GM21515 (cell line): ENCODE data around the gene PAPPA.

Experiments
- ATAC-seq: cut with Tn5 transposase; IDR thresholded peaks from one replicate; pipeline ENCODE4 v1.9.1; 2021; ENCODE audit not compliant: unreplicated experiment

PAPPA gene

DNA sequence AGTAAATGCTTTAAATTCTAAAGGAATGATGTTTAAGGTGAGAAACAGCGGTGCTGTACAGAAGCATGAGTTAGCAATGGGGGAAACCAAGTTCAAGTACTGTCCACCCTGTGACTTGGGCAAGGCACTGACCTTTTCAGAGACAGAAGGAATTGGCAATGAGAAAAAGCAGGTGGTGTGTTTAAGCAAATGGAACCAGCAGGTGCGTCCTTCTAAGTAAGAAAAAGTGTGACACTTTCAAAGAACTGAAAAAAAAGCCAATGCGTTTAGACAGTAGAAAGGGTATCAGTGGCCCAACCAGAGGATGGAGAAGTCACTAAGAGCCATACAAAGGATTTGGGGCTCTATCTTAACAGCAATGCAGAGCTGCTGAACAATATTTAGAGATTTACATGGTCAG, 250.6 kb downstream of the PAPPA start:
- no peak for ATAC-seq

- ATAC-seq = no peak
Observed at GRCh38 chr9:116405321-116405720, 251.7 kb downstream of the PAPPA start.

- ATAC-seq = no peak
Observed at GRCh38 chr9:116406469-116406868, 252.9 kb downstream of the PAPPA start.

DNA sequence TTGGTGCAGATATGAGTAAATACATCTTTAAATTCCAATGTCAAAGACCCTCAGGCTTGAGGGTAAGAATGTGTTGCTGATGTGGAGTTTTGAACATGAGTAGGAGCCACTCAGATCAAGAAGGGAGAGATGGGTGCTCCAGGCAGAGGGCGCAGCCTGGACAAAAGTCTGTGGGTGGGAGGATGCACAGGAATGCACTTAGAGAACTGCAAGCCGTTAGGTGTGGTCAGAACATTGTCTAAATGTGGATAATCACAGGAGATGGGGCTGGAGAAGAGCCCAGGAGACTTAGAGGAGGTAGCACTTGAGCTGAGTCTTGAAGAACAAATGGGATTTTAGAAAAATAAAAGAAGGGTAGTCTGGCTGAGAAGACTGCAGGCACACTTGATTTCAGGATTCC, 255.5 kb downstream of the PAPPA start:
- no peak for ATAC-seq

GRCh38 chr9:116409638-116410037, 256.0 kb downstream of the PAPPA start:
- ATAC-seq = no peak

GRCh38 chr9:116411506-116411905, 257.9 kb downstream of the PAPPA start:
- ATAC-seq = no peak

GRCh38 chr9:116414374-116414773, 260.8 kb downstream of the PAPPA start:
- ATAC-seq = no peak

- no peak for ATAC-seq
Observed at GRCh38 chr9:116416421-116416820, 262.8 kb downstream of the PAPPA start.

GRCh38 chr9:116417464-116417863, 263.9 kb downstream of the PAPPA start:
- no peak for ATAC-seq

DNA sequence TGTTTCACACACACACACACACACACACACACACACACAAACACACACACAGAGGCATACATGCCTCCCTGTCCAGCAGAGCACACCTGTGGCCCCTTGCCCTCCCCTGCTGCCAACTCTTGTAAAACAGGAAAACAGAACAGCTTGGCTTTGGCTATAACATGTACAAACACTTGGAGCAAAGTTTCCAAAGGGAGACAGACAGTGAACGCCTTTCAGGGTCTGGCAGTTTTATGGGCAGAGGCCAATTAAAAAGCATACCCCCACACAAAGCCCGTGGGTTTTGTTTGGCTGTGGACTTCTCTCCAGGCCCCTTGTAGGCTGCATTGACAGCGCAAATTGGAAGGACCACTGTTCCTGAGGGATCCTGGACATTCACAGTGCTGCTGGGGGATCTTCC, 265.6 kb downstream of the PAPPA start:
- ATAC-seq = no peak

GRCh38 chr9:116420993-116421538, 267.5 kb downstream of the PAPPA start:
- ATAC-seq = no peak

GRCh38 chr9:116422119-116422979, 268.8 kb downstream of the PAPPA start:
- ATAC-seq = no peak

GRCh38 chr9:116423149-116423548, 269.6 kb downstream of the PAPPA start:
- ATAC-seq = no peak

DNA sequence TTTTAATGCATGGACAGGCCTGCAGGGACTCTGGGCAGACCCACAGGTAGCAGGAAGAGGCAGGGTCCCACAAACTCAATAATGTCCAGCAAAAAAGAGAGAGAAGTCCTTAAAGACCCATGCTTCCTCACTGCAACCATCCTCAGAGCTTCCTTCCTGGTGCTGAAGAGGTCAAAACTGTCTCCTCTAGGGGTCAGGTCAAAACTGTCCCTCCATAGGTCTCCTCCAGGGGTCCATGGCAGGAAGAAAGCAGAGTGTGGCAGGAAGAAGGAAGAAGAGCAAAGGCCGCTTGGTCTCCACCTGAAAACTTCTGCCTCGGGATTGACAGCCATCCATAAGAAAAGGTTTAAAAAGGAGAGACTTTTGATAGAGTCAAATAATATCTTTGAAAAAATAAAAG, 271.7 kb downstream of the PAPPA start:
- ATAC-seq = no peak

DNA sequence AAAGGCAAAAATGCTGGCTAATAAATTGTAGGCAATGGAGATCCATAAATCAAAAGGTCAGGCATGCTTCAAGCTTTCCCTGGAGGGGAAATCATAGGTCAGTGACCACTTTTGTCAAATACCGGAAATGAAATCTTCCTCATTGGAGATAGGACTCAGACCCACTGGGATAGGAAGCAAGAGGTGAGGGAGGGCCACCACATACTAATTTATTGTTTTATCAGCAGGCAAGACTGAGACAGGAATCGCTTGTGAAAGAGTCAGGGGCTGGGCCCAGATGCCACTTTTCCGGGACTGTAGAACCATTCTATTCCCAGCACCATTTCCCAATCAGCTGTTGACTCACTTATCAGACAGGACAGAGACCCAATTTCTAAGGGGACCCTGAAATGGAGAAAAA, 277.3 kb downstream of the PAPPA start:
- no peak for ATAC-seq

- no peak for ATAC-seq
Observed at GRCh38 chr9:116432051-116432450, 278.5 kb downstream of the PAPPA start.

DNA sequence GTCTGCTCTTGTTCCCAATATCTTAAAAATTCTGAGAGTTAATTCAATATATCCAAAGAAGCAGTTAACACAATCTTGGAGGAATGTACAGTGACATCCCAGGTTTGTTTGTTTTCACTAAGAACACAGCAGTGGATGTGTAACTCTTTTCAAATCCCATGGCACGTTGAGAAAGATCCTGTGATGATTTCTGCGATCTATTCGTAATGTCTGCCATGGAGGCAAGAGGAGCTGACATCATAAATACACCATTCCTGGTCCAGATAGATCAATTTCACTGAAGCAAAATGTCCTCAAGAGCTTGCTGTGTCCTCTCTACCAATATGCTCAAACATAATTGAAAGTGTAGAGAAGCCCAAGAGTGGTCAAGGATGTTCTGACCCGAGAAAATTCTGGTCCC, 280.7 kb downstream of the PAPPA start:
- ATAC-seq = no peak

GRCh38 chr9:116435706-116436105, 282.1 kb downstream of the PAPPA start:
- no peak for ATAC-seq

DNA sequence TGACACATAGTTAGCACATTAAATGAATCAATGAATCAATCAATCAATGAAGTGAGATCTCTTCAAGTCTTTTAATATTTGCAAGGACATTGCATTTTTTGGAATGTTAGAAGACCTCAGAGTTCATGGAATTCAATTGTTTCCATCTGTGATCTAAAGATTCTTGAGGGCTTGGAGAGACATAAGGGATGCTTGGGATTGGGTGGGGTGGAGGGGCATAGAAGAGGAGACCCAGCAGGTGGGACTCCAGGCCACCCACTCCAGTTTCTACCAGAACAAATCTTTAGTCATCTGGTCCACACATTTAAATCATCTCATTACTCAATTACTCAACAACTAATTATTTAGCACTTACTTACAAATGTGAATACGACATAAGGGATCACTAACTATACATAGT, 282.5 kb downstream of the PAPPA start:
- ATAC-seq = no peak

DNA sequence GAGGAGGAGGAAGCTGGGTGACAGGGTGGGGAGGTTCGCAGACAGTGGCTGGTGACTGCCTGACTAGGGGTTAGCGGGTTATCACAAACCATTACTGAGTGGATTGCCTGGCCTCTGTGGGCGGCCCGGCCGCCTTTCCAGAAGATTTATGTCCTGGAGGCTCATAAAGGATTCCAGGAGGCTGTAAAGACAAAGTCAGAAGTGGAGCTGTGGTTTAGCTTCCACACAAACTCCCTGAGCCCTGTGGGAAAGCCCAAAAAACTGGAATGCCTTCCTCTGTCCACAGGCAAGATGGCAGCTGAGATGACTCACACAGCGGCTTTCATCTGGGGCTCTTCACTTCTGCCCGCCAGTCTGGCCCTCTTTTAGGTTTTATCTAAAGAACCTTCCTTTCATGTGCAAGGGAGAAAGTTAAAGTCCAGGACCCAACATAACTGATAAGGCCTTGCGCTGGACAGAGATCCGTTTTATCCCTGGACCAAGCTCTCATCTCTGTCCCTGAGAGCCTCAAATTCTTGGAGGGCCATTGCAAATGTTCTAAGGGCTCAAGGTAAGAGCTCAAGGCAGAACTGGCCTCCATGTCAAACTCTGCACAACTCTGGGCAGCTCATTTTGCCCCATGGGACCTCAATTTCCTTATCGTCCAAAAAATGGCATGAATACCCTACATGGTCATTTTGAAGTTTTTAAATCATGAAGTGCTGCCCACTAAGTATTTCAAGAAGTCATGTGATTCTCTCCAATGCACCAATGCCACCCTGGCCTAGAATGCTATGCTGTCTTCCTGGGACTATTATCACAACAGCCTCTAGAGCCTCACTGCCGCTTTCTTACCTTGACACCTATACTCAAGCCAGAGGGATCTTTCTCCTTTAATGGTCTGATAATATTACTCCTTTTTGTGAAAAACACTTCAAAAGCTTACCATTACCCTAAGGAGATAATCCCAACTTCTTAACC, 284.1 kb downstream of the PAPPA start:
- no peak for ATAC-seq

GRCh38 chr9:116442528-116442927, 288.9 kb downstream of the PAPPA start:
- ATAC-seq = no peak

DNA sequence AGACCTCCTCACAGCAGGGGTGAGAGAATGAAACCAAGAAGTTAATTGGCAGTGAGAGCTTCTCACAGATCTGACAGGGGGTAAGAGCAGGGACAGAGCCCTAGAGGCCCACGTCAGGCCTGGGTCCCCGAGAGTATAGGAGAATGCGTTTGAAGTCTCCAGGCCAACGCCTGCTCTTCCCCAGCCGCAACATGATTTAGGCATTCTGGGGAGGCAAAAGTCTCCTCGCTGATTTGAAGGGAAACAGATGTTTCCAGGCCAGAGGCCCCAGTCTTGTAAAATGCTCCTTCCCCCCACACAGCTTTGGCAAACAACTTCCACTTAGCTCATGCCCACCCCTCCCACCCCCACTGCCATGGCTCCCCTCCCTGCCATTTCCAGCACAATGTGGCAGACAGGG, 294.3 kb downstream of the PAPPA start:
- no peak for ATAC-seq
